HG03108 (cell line): Measurements from ENCODE around the gene TSSC4.
"Not testable (repeated sequence)": the region's sequence is repeated elsewhere in the genome, so short reads cannot be mapped to it uniquely, and the experiment has no call there.

Experiments
- ATAC-seq: cut with Tn5 transposase; IDR thresholded peaks from one replicate; pipeline ENCODE4 v1.9.1; 2021; ENCODE audit warnings: moderate library complexity; ENCODE audit not compliant: unreplicated experiment

The TSSC4 gene

DNA sequence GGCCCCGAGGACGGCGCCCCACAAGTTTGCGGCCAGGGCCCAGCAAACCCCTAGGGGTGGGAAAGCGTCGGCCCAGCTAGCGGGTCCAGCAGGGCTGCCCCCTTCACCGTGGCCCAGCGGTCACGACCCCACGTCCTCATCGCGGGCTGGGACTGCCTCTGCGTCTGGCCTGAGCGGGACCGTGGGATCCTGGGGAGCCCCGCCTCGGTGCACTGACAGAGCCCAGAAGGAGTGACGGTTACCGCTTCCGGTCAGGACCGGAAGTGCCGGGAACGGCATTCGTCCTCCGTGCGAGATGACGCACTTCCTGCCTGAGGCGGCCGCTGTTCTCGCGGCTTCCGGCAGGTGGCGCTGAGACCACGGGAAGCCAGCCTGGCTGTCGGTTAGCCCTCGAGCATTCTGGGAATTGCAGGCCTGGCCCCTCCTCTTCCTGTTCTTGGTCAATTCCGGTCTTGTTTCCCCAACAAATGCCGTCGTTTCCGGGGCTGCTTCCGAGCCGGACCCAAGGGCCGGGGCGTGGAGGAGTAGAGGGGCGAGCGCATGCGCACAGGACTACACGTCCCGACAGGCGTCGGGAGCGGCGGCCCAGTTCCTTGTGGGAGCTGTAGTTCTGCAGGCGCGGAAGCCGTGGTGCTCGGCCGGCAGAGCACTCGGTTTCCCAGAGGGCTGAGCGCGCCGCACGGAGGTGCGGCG lies at the start of gene TSSC4:
TSS of gene TSSC4 (plus strand) at position 682 of the 693 bp plus-strand sequence. CDS start 1,884 bp downstream, outside the sequence.
- ATAC-seq = peak; percentile 75

DNA sequence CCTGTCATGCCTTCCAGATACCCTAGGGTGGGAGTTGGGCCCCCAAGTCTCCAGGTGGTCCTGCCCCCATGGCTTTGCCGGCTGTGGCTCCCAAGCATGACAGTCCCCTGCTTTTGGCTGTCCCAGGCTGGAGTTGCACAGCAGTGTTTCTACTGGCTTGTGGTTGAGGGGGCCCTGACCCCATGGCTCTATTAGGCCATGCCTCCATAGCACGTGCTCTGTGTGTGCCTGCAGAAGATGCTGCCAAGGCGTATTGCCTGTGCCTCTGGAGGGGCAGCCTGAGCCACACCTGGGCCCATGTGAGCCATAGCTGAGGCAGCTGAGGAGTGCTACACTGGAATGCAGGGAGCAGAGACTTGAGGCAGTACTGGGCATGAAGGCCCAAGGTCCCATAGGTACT lies 48.8 kb upstream of the TSSC4 start:
- ATAC-seq = no peak

DNA sequence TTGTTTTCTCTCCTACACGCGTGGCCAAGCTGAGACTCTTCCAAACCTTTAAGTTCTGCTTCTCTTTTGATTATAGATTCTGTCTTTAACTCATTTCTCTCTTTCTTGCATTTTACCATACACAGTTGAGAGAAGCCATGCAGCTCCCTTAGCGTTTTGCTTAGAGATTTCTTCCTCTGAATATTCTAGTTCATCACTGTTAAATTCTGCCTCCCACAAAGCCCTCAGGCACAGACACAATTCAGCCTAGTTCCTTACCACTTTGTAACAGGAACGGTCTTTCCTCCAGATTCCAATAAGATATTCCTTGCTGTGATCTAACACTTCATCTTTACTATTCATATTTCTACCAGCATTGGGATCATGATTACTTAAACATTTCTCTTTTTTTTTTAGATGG lies 48.1 kb upstream of the TSSC4 start:
- no peak for ATAC-seq

DNA sequence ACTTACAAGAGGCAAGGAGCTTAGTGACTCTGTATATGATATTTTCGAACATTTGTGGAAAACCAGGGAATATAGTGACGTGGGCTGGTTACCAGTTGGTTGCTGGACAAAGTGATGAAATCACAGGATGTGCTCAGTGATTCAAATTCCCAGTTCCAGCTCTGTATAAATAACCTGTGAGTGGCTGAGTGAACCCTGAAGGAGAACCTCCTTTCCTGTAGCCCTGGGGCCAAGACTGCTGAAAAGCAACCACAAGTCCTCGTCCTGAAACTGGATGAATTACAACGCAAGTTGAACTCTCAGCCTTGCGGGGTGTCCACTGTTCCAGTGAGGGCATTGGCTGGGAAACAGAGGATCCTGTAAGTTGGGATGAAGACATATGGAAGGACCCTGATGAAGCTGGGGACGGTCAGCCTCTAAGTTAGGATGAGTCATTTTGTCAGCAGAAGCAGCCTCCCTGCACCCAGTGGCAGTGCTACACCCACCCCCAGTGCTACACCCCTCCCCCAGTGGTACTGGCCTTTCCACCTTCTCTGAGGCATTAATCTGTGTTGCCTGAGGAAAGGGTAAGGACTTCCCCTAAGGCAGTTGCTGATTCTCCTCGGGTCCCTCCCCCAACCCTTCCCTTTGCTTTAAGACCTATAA lies 45.4 kb upstream of the TSSC4 start:
- ATAC-seq = no peak

DNA sequence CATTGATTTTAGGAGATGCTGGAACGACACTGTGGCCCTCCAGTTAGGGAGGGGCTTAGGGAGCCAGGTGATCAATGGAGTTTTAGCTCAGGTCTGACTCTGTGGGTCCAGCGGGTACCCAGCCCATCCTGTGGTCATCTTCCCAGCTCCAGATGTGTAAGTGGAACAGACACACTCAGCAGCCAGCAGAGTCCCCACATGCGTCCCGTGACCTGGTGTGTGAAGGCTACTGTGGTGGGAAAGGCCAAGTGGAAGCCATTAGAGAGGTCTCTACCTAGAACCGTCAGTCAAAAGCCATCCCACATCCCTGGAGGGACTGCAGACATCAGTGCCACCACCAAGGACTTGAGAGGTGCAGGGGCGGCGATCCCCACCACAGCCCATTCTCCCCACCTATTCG lies 43.3 kb upstream of the TSSC4 start:
- ATAC-seq = no peak

DNA sequence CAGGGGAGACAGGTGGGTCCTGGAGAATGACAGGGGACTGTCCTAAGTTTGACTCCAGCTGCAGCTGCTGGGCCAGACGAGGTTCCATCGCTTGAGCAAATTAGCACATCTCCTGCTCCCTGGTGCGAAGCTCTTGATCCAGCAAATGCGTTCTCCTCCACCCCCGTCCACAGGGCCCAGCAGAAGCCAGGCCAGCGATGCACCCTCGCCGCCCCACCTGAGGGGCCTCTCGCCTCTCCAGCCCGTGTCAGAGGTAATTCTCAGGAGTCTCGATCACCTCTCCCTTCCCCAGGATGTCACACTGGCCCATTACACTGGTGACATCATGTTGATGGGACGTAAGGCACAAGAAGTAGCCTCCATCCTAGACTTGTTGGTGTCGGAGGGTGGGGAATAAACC lies 42.9 kb upstream of the TSSC4 start:
- not testable (repeated sequence) for ATAC-seq

DNA sequence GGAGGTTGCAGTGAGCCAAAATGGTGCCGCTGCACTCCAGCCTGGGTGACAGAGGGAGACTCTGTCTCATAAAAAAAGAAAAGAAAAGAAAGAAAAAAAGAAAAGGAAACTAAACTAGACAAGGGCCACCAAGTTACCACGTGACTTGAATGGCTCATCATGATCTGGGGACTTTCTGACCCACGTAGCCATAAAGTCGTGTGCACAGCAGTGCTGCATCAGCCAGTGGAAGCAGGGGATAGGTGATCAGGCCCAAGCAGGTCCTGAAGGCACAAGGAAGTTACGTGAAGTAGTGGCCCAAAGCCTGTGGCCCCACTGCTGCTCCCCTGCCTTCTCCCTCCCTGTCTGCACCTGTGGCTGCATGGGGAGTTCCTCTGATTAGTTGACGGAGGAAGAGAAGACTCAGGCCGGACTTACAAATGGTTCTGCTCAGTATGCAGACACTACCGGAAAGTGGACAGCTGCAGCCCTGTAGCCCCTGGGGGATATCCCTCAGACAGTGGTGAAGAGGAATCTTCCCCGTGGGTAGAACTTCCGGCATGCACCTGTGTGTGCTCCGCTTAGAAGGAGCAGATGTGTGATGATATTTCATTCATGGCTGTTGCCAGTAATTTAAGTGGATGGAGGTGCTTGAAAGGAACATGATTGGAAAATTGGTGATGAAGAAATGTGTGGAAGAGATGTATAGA lies 41.7 kb upstream of the TSSC4 start:
- ATAC-seq = no peak

DNA sequence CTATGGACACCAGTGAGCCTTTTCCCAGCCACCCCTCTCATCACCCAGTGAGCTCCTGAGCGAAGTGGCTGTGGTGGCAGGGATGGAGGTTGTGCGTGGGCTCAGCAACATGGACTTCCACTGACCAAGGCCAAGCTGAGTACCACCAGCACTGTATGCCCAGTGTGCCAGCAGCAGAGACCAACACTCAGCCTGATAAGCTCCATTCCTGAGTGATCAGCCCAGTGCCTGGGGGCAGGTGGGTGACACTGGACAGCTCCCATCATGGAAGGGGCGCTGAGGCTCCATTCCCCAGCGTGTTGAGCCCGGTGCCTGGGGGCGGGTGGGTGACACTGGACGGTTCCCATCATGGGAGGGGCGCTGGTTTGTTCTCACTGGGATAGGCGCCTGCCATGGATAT lies 41.0 kb upstream of the TSSC4 start:
- ATAC-seq = no peak

DNA sequence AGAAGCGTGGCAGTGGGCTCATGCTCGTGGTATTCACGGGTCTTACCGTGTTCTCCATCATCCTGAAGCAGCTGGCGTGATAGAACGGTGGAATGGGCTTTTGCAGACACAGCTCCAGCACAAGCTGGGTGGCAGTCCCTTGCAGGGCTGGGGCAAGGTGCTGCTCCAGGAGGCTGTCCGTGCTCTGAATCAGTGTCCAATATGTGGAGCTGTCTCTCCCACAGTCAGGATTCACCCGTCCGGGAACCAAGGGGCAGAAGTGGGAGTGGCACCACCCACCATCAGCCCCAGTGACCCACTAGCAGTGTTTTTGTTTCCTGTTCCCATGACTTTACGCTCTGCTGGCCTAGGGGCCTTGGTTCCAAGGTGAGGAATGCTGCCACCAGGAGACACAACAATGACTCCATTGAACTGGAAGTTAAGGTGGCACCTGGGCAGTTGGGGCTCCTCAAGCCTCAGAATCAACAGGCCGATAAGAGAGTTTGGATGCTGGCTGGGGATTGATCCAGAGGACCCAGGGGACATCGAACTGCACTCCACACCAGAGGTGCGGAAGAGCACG lies 40.4 kb upstream of the TSSC4 start:
- no peak for ATAC-seq

DNA sequence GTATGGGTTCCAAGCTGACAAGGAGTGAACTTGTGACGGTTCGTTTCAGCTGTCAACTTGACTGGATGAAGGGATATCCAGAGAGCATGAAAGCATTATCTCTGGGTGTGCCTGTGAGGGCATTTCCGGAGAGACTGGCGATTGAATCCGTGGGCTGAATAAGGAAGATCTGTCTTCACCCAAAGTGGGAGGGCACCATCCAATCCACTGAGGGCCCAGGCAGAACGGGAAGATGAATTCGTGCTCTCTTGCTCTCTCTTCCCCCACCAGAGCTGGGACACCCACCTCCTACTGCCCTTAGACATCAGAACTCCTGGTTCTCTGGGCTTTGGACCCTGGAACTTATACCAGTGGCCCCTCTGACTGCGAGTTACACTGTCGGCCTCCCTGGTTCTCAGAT lies 39.0 kb upstream of the TSSC4 start:
- ATAC-seq = no peak

DNA sequence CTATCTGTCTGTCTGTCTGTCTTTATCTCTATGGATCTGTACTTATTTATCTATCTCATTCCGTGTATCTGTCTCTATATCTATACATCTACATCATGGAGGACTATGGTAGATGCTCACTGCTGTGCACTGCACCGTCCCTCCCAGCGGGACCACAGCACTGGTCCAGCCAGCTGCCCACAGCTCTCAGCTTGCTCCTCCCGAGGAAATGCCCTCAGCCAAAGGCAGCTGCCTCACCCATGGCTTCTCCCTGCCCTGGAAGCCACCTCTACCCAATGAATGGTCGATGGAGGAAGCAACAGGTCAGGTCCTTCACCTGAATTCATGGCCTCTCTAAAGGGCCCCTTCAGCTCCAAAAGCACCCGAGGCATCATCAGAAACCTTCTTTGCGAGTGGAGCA lies 38.1 kb upstream of the TSSC4 start:
- no peak for ATAC-seq

DNA sequence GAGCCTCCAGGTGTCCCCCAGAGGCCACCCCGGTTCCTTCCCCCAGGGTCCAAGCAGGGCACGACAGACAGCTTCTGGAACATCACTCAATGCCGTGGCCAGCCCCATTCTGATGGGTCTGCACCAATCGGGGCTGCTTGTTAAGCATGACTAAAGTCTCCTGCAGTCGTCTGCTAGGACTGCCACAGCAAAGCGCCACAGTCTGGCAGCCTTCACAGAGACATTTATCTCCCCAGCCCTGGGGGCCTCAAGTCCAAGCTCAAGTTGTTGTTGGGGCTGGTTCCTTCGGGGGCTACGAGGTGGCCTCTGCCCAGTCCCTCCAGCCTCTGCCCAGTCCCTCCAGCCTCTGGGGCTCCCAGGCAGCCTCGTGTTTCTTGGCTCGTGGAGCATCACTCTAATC lies 37.4 kb upstream of the TSSC4 start:
- no peak for ATAC-seq

DNA sequence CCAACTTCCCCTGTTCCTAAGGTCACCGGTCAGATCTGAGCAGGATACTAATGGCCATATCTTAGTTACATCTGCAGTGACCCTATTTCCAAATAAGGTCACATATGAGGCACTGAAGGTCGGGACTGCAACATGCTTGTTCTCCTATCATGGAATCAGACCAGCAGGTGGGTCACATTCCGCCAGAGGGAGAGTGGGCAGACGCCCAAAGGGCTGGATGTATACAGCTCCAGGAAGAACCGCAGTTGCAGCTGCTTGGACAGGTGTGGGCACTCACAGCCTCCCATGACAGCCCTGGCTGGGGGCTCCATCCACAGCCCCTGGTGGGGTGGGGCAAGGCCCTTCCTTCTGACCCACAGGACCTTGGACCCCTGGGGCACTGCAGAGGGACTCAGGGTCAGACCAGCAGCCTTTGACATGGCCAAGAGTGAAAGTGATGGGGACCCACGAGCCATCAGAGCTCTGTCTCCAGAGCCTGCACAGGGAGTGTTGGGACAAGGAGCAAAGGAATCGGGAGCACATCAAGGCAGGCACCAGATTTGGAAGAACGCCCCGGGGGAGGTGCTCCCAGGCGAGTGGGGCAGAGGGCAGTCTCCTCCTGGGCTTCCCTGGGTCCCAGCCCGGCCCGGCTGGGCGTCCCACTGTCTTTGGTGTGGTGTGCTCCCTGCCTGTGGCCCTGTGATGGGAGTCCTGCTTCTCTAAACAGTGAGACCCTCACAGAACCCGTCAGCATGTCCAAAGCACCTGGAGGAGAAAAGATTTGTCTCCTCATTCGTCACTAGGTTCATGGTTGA lies 36.8 kb upstream of the TSSC4 start:
- ATAC-seq = no peak

DNA sequence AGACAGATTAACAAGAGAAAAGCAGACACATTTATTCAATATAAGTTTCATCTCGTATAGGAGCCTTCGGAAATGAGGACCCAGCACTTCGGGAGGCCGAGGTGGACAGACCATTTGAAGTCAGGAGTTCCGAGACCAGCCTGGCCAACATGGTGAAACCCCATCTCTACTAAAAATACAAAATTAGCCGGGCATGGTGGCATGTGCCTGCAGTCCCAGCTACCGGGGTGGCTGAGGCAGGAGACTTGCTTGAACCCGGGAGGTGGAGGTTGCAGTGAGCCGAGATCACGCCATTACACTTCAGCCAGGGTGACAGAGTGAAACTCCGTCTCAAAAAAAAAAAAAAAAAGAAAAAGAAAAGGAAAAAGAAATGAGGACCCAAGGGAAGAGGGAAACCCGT lies 36.2 kb upstream of the TSSC4 start:
- not testable (repeated sequence) for ATAC-seq

DNA sequence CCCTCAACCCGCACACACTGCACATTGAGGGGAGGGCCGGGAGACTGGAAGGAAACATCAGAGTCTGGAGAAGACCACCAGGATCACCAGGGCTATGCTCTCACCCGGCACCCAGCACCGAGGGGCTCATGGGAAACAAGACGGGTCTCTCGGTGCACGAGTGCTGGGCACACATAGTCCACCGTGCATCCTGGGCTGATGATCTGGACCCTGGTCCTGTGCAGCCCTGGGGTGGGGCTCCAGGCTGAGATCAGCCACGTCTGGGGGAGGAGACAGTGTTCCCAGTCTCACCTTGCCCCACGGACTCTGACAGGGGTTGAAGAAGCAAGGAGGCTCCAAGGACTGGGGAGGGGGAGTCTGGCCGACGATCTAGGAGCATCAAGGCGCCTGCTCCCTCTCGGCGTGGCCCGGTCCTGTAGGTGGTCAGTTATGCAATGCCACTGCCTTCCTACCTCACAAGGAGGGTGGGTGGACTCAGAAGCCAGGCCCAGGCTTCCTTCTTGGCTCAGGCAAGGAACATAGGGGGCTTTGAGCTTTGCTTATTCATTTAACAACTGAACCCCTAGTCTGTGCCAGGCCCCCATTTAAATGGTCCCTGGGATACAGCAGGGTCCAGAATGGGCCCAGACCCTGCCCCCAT lies 34.9 kb upstream of the TSSC4 start:
- ATAC-seq = no peak

DNA sequence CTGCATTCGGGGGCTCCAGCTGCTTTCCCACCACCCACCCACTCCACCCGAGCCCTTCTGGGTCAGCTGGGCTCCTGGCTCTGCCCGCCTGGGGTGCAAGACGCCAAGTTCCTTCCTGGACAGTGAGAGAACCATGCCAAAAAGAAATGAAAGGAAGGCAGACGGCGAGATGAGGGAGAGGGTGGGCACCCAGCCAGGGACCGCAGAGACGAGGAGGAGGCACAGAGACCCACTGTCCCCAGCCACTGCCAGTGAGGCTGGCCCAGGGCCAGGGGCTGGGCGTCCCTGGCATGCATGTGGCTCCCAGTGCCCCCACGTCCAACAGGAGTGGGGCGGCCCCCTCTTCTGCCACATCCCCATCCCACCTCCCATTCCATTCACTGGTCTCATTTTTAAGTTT lies 34.3 kb upstream of the TSSC4 start:
- ATAC-seq = no peak

DNA sequence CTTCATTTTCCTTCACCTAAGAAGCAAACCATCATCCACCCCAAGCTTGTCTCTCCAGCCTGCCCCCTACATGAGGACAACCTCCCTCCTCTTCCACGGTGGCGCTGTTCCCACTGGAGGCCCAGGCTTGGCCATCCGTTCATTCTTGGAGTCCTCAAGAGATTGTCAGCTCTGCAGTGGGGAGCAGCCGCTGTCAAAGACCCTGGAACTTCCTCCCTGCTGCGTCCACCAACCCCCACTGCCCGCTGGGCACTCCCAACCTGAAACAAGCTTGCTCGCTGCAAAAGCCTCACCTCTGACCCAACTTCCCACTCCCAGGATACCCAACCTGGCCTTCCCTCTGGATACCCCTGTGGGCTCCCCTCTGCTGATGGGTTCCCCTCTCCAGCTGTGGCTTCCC lies 33.8 kb upstream of the TSSC4 start:
- ATAC-seq = no peak

DNA sequence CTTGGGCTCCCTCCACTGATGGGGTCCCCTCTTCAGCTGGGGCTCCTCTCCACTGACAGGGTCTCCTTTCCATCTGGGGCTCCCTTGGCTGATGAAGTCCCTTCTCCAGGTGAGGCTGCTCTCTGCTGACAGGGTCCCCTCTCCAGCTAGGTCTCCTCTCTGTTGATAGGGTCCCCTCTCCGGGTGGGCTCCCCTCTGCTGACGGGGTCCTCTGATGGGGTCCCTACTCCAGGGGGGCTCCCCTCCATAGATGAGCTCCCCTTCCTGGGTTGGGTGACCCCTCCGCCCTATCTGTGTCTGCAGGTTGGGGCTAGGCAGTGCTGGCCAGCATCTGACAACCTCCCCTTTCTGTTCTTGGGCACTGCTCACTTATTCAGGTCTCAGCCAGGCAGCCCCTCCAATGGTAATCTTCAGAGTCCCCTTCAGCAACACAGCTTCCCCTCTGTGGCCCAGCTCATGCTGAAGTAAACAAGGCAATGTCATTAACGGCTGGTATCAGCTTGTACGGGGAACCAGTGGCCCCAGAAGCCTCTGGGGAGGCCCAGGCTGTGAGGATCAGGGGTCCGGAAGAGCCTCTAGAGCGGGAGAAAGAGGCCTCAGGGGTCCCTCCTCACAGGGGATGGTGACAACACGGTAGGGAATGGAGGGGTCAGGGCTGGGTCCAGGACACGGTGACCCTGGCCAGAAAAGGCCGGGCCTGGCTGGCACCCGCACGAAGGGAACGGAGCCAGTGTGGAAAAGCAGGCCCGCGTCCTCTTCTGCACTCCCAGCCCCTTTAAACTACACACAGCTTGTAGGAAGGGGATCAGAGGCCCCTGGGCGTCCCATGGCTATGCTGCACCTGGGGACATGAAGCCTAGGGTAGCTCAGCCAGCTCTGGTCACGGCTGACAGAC lies 33.0 kb upstream of the TSSC4 start:
- ATAC-seq = no peak

DNA sequence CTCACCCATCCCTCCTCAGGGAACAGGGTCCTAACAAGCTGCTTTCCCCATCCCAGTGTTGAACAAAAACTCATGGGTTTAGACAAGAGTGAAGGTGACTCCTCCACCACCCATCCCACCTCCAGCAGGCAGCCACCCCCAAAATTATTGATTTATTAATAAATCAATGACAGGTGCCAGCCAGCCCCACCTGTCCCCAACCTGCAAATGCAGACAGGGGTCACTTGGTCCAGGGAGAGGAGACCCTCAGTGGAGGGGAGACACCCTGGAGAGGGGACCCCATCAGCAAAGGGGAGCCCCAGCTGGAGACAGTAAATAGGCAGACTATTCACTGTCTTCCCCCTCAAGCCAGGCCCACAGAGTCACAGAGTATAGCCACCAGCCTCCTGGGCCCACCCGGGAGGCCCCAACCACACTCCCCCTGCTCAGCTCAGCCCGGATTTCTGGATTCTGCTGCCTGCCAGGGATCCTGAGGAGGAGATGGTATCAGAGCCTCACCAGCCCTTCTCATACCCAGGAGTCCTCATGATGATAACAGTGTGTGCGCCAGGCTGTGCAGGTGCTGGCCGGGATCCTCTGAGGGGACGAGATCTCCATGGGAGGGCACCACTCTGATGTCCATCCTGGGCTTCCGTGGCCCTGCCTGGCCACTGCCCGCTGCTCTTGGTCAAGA lies 32.2 kb upstream of the TSSC4 start:
- ATAC-seq = no peak
